ENCODE measurements around the gene FAM180A.
"Not testable (repeated sequence)": the region's sequence is repeated elsewhere in the genome, so short reads cannot be mapped to it uniquely, and the experiment has no call there.

FAM180A gene

GRCh38 chr7:135711139-135711469 lies 37.5 kb downstream of the FAM180A start:
- DNase-seq = no peak

- DNase-seq = peak in 1 of 2 experiments; percentile 9
Observed at GRCh38 chr7:135710417-135711138, 38.0 kb downstream of the FAM180A start.

- no peak for DNase-seq
Observed at GRCh38 chr7:135709508-135709907, 39.1 kb downstream of the FAM180A start.

GRCh38 chr7:135708041-135708440 lies 40.6 kb downstream of the FAM180A start:
- no peak for DNase-seq

- no peak for DNase-seq
Observed at GRCh38 chr7:135707570-135707966, 41.0 kb downstream of the FAM180A start.

- no peak for DNase-seq
Observed at GRCh38 chr7:135706858-135707569, 41.6 kb downstream of the FAM180A start.

GRCh38 chr7:135706038-135706742 lies 42.4 kb downstream of the FAM180A start:
- no peak for DNase-seq

GRCh38 chr7:135704698-135705097 lies 43.9 kb downstream of the FAM180A start:
- no peak for DNase-seq

- DNase-seq = peak in 1 of 2 experiments; percentile 16
Observed at GRCh38 chr7:135704074-135704473, 44.5 kb downstream of the FAM180A start.

- no peak for DNase-seq
Observed at GRCh38 chr7:135697276-135698049, 51.1 kb downstream of the FAM180A start.

- no peak for DNase-seq
Observed at GRCh38 chr7:135693558-135693957, 55.1 kb downstream of the FAM180A start.

GRCh38 chr7:135692606-135693005 lies 56.0 kb downstream of the FAM180A start:
- not testable (repeated sequence) for DNase-seq

- no peak for DNase-seq
Observed at GRCh38 chr7:135692055-135692454, 56.6 kb downstream of the FAM180A start.

GRCh38 chr7:135690566-135690965 lies 58.0 kb downstream of the FAM180A start:
- no peak for DNase-seq

GRCh38 chr7:135687466-135687865 lies 61.1 kb downstream of the FAM180A start:
- DNase-seq = no peak

GRCh38 chr7:135685306-135686084 lies 63.1 kb downstream of the FAM180A start:
- DNase-seq = no peak

- DNase-seq = no peak
Observed at GRCh38 chr7:135684699-135685098, 63.9 kb downstream of the FAM180A start.

- DNase-seq = no peak
Observed at GRCh38 chr7:135684136-135684535, 64.5 kb downstream of the FAM180A start.

- DNase-seq = no peak
Observed at GRCh38 chr7:135683609-135684008, 65.0 kb downstream of the FAM180A start.

GRCh38 chr7:135682191-135682590 lies 66.4 kb downstream of the FAM180A start:
- DNase-seq = no peak

- no peak for DNase-seq
Observed at GRCh38 chr7:135681762-135682161, 66.9 kb downstream of the FAM180A start.
